WTC11 (cell line): ENCODE measurements around the gene SEPTIN14.

Experiments
- ATF3 ChIP-seq: sonication (generic); formaldehyde crosslinking; conservative IDR thresholded peaks from 2 replicates; pipeline ENCODE4 v1.8.1; 2022; ENCODE audit warnings: mild to moderate bottlenecking, missing genetic modification reagents
- CBFB ChIP-seq: sonication (generic); formaldehyde crosslinking; IDR thresholded peaks from 2 replicates; pipeline ENCODE4 v1.8.1; 2022; ENCODE audit warnings: mild to moderate bottlenecking, low read depth, missing genetic modification reagents
- ESRRA ChIP-seq: sonication (generic); formaldehyde crosslinking; IDR thresholded peaks from 2 replicates; pipeline ENCODE4 v1.8.1; 2022; ENCODE audit warnings: mild to moderate bottlenecking, missing genetic modification reagents, borderline replicate concordance
- FOXP1 ChIP-seq: sonication (generic); formaldehyde crosslinking; IDR thresholded peaks from 2 replicates; pipeline ENCODE4 v1.8.0; 2022; ENCODE audit warnings: missing genetic modification reagents, mild to moderate bottlenecking, moderate library complexity, borderline replicate concordance
- KAT7 ChIP-seq: sonication (generic); formaldehyde crosslinking; IDR thresholded peaks from 2 replicates; pipeline ENCODE4 v1.8.1; 2023; ENCODE audit warnings: missing genetic modification reagents, mild to moderate bottlenecking, borderline replicate concordance
- MAX ChIP-seq: sonication (generic); formaldehyde crosslinking; IDR thresholded peaks from 2 replicates; pipeline ENCODE4 v1.8.0; 2022; ENCODE audit warnings: mild to moderate bottlenecking, missing genetic modification reagents
- SMAD3 ChIP-seq: sonication (generic); formaldehyde crosslinking; IDR thresholded peaks from 2 replicates; pipeline ENCODE4 v1.8.0; 2022; ENCODE audit warnings: missing genetic modification reagents, mild to moderate bottlenecking, borderline replicate concordance
- ZBTB21 ChIP-seq: sonication (generic); formaldehyde crosslinking; IDR thresholded peaks from 2 replicates; pipeline ENCODE4 v1.8.1; 2023; ENCODE audit warnings: mild to moderate bottlenecking, missing genetic modification reagents, borderline replicate concordance
- ZNF232 ChIP-seq: sonication (generic); formaldehyde crosslinking; IDR thresholded peaks from 2 replicates; pipeline ENCODE4 v1.8.0; 2022; ENCODE audit warnings: mild to moderate bottlenecking, missing genetic modification reagents
- ZNF396 ChIP-seq: fragments of 250-450 bp; sonication (Bioruptor Pico); IDR thresholded peaks from 2 replicates; pipeline ENCODE4 v1.8.0; 2021; ENCODE audit warnings: mild to moderate bottlenecking, moderate library complexity, borderline replicate concordance
- TF ChIP-seq, protein P1 (sequence below): sonication (generic); formaldehyde crosslinking; IDR thresholded peaks from 2 replicates; pipeline ENCODE4 v1.8.1; 2023; ENCODE audit warnings: mild to moderate bottlenecking, missing genetic modification reagents, moderate library complexity
- TF ChIP-seq, protein P2 (sequence below): fragments of 200-600 bp; IDR thresholded peaks from 2 replicates; pipeline ENCODE4 v1.8.0; 2022; ENCODE audit warnings: antibody characterized with exemption
- TF ChIP-seq, protein P3 (sequence below): sonication (generic); formaldehyde crosslinking; IDR thresholded peaks from 2 replicates; pipeline ENCODE4 v1.8.1; 2023; ENCODE audit warnings: mild to moderate bottlenecking, missing genetic modification reagents, moderate library complexity

- TF ChIP-seq, protein P1, sequence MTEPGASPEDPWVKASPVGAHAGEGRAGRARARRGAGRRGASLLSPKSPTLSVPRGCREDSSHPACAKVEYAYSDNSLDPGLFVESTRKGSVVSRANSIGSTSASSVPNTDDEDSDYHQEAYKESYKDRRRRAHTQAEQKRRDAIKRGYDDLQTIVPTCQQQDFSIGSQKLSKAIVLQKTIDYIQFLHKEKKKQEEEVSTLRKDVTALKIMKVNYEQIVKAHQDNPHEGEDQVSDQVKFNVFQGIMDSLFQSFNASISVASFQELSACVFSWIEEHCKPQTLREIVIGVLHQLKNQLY (CRISPR knock-in tag) = no peak
- TF ChIP-seq ZNF396 = no peak
- TF ChIP-seq, protein P2, sequence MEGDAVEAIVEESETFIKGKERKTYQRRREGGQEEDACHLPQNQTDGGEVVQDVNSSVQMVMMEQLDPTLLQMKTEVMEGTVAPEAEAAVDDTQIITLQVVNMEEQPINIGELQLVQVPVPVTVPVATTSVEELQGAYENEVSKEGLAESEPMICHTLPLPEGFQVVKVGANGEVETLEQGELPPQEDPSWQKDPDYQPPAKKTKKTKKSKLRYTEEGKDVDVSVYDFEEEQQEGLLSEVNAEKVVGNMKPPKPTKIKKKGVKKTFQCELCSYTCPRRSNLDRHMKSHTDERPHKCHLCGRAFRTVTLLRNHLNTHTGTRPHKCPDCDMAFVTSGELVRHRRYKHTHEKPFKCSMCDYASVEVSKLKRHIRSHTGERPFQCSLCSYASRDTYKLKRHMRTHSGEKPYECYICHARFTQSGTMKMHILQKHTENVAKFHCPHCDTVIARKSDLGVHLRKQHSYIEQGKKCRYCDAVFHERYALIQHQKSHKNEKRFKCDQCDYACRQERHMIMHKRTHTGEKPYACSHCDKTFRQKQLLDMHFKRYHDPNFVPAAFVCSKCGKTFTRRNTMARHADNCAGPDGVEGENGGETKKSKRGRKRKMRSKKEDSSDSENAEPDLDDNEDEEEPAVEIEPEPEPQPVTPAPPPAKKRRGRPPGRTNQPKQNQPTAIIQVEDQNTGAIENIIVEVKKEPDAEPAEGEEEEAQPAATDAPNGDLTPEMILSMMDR = no peak
- no peak for TF ChIP-seq KAT7 (CRISPR knock-in tag)
- TF ChIP-seq, protein P3, sequence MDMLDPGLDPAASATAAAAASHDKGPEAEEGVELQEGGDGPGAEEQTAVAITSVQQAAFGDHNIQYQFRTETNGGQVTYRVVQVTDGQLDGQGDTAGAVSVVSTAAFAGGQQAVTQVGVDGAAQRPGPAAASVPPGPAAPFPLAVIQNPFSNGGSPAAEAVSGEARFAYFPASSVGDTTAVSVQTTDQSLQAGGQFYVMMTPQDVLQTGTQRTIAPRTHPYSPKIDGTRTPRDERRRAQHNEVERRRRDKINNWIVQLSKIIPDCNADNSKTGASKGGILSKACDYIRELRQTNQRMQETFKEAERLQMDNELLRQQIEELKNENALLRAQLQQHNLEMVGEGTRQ (CRISPR knock-in tag) = no peak
- TF ChIP-seq CBFB (CRISPR knock-in tag) = no peak
- no peak for TF ChIP-seq ESRRA (CRISPR knock-in tag)
- TF ChIP-seq MAX (CRISPR knock-in tag) = no peak
- TF ChIP-seq FOXP1 (CRISPR knock-in tag) = no peak
- TF ChIP-seq SMAD3 (CRISPR knock-in tag) = no peak
- TF ChIP-seq ZBTB21 (CRISPR knock-in tag) = no peak
- no peak for TF ChIP-seq ATF3 (CRISPR knock-in tag)
- TF ChIP-seq ZNF232 = no peak
Observed at GRCh38 chr7:55893940-55894339, 31.4 kb upstream of the SEPTIN14 start.
